Measurements from ENCODE around the gene WDR89. TPM values are rescaled to one million over a fixed set of nuclear protein-coding genes. Genes with fewer than 3 reads are reported as not detected.

The WDR89 gene
- total and polyA plus RNA-seq, 2 donors (not counting 1 experiment from before 2014, with no cell fraction given): 5.9 to 19.0 TPM

DNA sequence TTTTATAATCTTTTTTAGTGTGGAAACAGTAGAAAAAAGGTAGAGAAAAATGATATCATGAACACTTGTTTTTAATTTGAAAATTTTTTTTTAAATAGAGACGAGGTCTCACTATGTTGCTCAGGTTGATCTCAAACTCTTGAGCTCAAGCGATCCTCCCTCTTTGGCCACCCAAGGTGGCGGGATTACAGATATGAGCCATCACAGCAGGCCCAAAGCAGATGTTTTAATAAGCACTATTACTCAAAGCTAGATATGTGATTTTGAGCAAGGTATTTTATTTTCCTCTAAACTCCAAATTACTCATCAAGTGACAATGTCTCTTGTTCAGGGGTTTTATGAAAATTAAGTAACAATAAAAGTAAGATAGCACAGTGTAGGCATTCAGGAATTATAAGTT is 10.7 kb upstream of the WDR89 start:
- H3K36me3 ChIP-seq (replicated peaks in 1 of 2; ENCODE audit: control extremely low read depth in 1 of 2, control insufficient read depth in 1 of 2, extremely low read depth in 1 of 2, insufficient read depth in 2 of 2, low read length in 1 of 2): no peaks in the 10 kb centered on the region
- H3K27me3 ChIP-seq (replicated peaks in 1 of 4; ENCODE audit: control extremely low read depth in 1 of 4, control insufficient read depth in 3 of 4, insufficient read depth in 4 of 4, low read length in 3 of 4): no peaks in the 10 kb centered on the region
- Mint-ChIP-seq H3K4me1 (peaks cover 14% of the 10 kb centered on the region), H3K27me3 (no peaks in the 10 kb centered on the region), H3K4me3 (no peak overlapping the region), H3K9me3 (ENCODE audit: insufficient read depth) (no peaks in the 10 kb centered on the region), H3K27ac (no peak overlapping the region)
- peaks cover 6 to 8% of the 10 kb centered on the region in 2 donors for H3K4me1 ChIP-seq (ENCODE audit: control insufficient read depth in 2 of 2, insufficient read depth in 2 of 2, low read length in 2 of 2)
- ChIA-PET POLR2A (no interaction called here), CTCF (interaction anchor here (0.7 kb wide), 3 partner anchors 26 to 1757 kb away, joined by 3 read pairs; no protein-coding TSS in a partner anchor)
- DNase-seq (no peak), ATAC-seq (ENCODE audit: low read depth) (no peak)
- H3K27ac ChIP-seq (ENCODE audit: low read length in 2 of 2): no peak overlapping the region
- no peaks in the 10 kb centered on the region for H3K79me2 ChIP-seq (ENCODE audit: control insufficient read depth, insufficient read depth, low read length)
- H3K4me2 ChIP-seq (replicated peaks; ENCODE audit: low read depth, low read length, poor library complexity, severe bottlenecking): no peak overlapping the region
- intact Hi-C loops (cut with micrococcal nuclease): no loop called here
- no peak overlapping the region for H3K9ac ChIP-seq (ENCODE audit: low read length)
- no peak overlapping the region for H3K4me3 ChIP-seq (ENCODE audit: control extremely low read depth in 1 of 5, extremely low read depth in 1 of 5, insufficient read depth in 1 of 5, low read depth in 2 of 5, low read length in 4 of 5)
- TF ChIP-seq, protein P1, sequence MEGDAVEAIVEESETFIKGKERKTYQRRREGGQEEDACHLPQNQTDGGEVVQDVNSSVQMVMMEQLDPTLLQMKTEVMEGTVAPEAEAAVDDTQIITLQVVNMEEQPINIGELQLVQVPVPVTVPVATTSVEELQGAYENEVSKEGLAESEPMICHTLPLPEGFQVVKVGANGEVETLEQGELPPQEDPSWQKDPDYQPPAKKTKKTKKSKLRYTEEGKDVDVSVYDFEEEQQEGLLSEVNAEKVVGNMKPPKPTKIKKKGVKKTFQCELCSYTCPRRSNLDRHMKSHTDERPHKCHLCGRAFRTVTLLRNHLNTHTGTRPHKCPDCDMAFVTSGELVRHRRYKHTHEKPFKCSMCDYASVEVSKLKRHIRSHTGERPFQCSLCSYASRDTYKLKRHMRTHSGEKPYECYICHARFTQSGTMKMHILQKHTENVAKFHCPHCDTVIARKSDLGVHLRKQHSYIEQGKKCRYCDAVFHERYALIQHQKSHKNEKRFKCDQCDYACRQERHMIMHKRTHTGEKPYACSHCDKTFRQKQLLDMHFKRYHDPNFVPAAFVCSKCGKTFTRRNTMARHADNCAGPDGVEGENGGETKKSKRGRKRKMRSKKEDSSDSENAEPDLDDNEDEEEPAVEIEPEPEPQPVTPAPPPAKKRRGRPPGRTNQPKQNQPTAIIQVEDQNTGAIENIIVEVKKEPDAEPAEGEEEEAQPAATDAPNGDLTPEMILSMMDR (IDR thresholded peaks at IDR 0.05): no peak
- TF ChIP-seq EZH2 (IDR thresholded peaks at IDR 0.05; ENCODE audit: borderline replicate concordance, insufficient read depth, low read depth, low read length, poor library complexity, severe bottlenecking): no peak
- no CpG with 5 or more reads among the region's 3 CpGs for WGBS (ENCODE audit: insufficient coverage)
- no peak overlapping the region for H2AFZ ChIP-seq (ENCODE audit: insufficient read depth, low read depth, low read length, poor library complexity, severe bottlenecking)
- no peaks in the 10 kb centered on the region for H4K20me1 ChIP-seq (ENCODE audit: control insufficient read depth, insufficient read depth, low read length, poor library complexity, severe bottlenecking)
- no peaks in the 10 kb centered on the region for H3K9me3 ChIP-seq (ENCODE audit: control extremely low read depth in 1 of 3, control insufficient read depth in 2 of 3, insufficient read depth in 1 of 3, low read length in 2 of 3)

- WGBS (ENCODE audit: insufficient coverage): 80% methylated on average over 1 of the region's 3 CpGs
- H3K9ac ChIP-seq (ENCODE audit: low read length): no peak overlapping the region
- intact Hi-C loops (cut with micrococcal nuclease): no loop called here
- H4K20me1 ChIP-seq (ENCODE audit: control insufficient read depth, insufficient read depth, low read length, poor library complexity, severe bottlenecking): no peaks in the 10 kb centered on the region
- peaks cover 0 to 4% of the 10 kb centered on the region in 2 donors for H3K4me1 ChIP-seq (ENCODE audit: control insufficient read depth in 2 of 2, insufficient read depth in 2 of 2, low read length in 2 of 2)
- H3K27ac Mint-ChIP-seq: no peak overlapping the region
- H3K4me1 Mint-ChIP-seq: peaks cover 9% of the 10 kb centered on the region
- ChIA-PET CTCF (interaction anchor here (0.8 to 0.9 kb wide), 2 partner anchors 24 to 119 kb away, joined by 3 read pairs; no protein-coding TSS in a partner anchor), POLR2A (no interaction called here)
- peaks cover 10% of the 10 kb centered on the region for H3K79me2 ChIP-seq (ENCODE audit: control insufficient read depth, insufficient read depth, low read length)
- no peaks in the 10 kb centered on the region for H3K36me3 ChIP-seq (replicated peaks in 1 of 2; ENCODE audit: control extremely low read depth in 1 of 2, control insufficient read depth in 1 of 2, extremely low read depth in 1 of 2, insufficient read depth in 2 of 2, low read length in 1 of 2)
- H2AFZ ChIP-seq (ENCODE audit: insufficient read depth, low read depth, low read length, poor library complexity, severe bottlenecking): no peak overlapping the region
- H3K27ac ChIP-seq (ENCODE audit: low read length in 2 of 2): peak overlapping the region in 1 of 2 donors; percentile 3
- DNase-seq (no peak), ATAC-seq (ENCODE audit: low read depth) (no peak)
- H3K4me3 ChIP-seq (ENCODE audit: control extremely low read depth in 1 of 5, extremely low read depth in 1 of 5, insufficient read depth in 1 of 5, low read depth in 2 of 5, low read length in 4 of 5): no peak overlapping the region
- H3K4me3 Mint-ChIP-seq: no peak overlapping the region
- H3K9me3 ChIP-seq (ENCODE audit: control extremely low read depth in 1 of 3, control insufficient read depth in 2 of 3, insufficient read depth in 1 of 3, low read length in 2 of 3): no peaks in the 10 kb centered on the region
- H3K4me2 ChIP-seq (replicated peaks; ENCODE audit: low read depth, low read length, poor library complexity, severe bottlenecking): no peak overlapping the region
- H3K9me3 Mint-ChIP-seq (ENCODE audit: insufficient read depth): no peaks in the 10 kb centered on the region
- no peaks in the 10 kb centered on the region for H3K27me3 Mint-ChIP-seq
- no peaks in the 10 kb centered on the region for H3K27me3 ChIP-seq (replicated peaks in 1 of 4; ENCODE audit: control extremely low read depth in 1 of 4, control insufficient read depth in 3 of 4, insufficient read depth in 4 of 4, low read length in 3 of 4)
- TF ChIP-seq EZH2 (IDR thresholded peaks at IDR 0.05; ENCODE audit: borderline replicate concordance, insufficient read depth, low read depth, low read length, poor library complexity, severe bottlenecking): no peak
- TF ChIP-seq, protein P1 (IDR thresholded peaks at IDR 0.05): no peak
These were observed 8.7 kb upstream of the WDR89 start for GRCh38 chr14:63650256-63650952.
